Vagina (tissue), 2 donors: ENCODE measurements around the gene C17orf113. TPM values are rescaled to one million over a fixed set of nuclear protein-coding genes. Genes with fewer than 3 reads are reported as not detected.

Experiments
- DNase-seq, 2 donors: peaks; one replicate each; pipeline ENCODE4 v3.0.0-alpha.2; 2017; ENCODE audit errors: extremely low spot score in 2 of 2
- H3K27ac ChIP-seq: fragments of 200-600 bp; sonication (generic); one replicate; pipeline ENCODE4 v1.5.1; 2019
- H3K27me3 ChIP-seq: fragments of 200-600 bp; sonication (generic); one replicate; pipeline ENCODE4 v1.5.1; 2019
- H3K36me3 ChIP-seq, 2 donors: fragments of 200-600 bp; sonication (generic); one replicate each; pipeline ENCODE4 v1.5.1; 2017 to 2019
- H3K4me1 ChIP-seq: fragments of 200-600 bp; sonication (generic); one replicate; pipeline ENCODE4 v1.5.1; 2019
- H3K4me3 ChIP-seq, 2 donors: fragments of 200-600 bp; sonication (generic); 1 replicate in 1 of 2; 2 replicates in 1 of 2; pipeline ENCODE4 v1.5.1; 2016 to 2019
- H3K9me3 ChIP-seq: fragments of 200-600 bp; sonication (generic); one replicate; pipeline ENCODE4 v1.5.1; 2019
- CTCF ChIP-seq, 3 experiments: fragments of 450-650 bp in 2 of 3; fragments of 200-600 bp in 1 of 3; sonication (generic) in 1 of 3; IDR thresholded peaks; one replicate each; pipeline ENCODE4 v1.5.1; 2017 to 2019; ENCODE audit warnings: antibody characterized with exemption in 3 of 3, mild to moderate bottlenecking in 2 of 3, moderate library complexity in 2 of 3
- POLR2A ChIP-seq, 2 donors: fragments of 450-650 bp; IDR thresholded peaks; one replicate each; pipeline ENCODE4 v1.6.1; 2017; ENCODE audit warnings: antibody characterized with exemption in 2 of 2, mild to moderate bottlenecking in 2 of 2, moderate library complexity in 2 of 2
- POLR2AphosphoS5 ChIP-seq, 2 donors: sonication (generic); formaldehyde crosslinking; IDR thresholded peaks; one replicate each; pipeline ENCODE4 v1.9.0; 2017; ENCODE audit warnings: antibody characterized with exemption in 2 of 2, mild to moderate bottlenecking in 2 of 2, low read depth in 1 of 2; ENCODE audit not compliant: insufficient read depth in 1 of 2
- intact Hi-C: fragments of 100-400 bp; cut with DNase I; formaldehyde crosslinking; loops from one replicate; pipeline ENCODE4 v1.15.1; 2023
- total RNA-seq: library from RNA; depleted of rRNA; stranded (reverse); fragments of >200 nt; gene quantifications from one replicate; pipeline ENCODE4 v1.2.3, GENCODE V29; 2016

C17orf113 gene
- total RNA-seq, 1 donor from 2014 or later, result 0.49 TPM

- Histone ChIP-seq H3K4me1 (peaks cover 9% of the 10 kb centered on the region), H3K9me3 (no peaks in the 10 kb centered on the region), H3K27ac (no peak overlapping the region), H3K36me3 (no peaks in the 10 kb centered on the region), H3K4me3 (no peak overlapping the region), H3K27me3 (no peaks in the 10 kb centered on the region)
- no peak for DNase-seq
- no peak for TF ChIP-seq CTCF (IDR thresholded peaks at IDR 0.05)
- TF ChIP-seq POLR2AphosphoS5 (IDR thresholded peaks at IDR 0.05; ENCODE audit: insufficient read depth in 1 of 2, low read depth in 1 of 2), result no peak
- TF ChIP-seq POLR2A (IDR thresholded peaks at IDR 0.05), result no peak
- intact Hi-C loops, result no loop called here
Measured at GRCh38 chr17:42045719-42046118, 4.7 kb downstream of the C17orf113 start.

GRCh38 chr17:42042598-42043319 lies 7.6 kb downstream of the C17orf113 start:
- intact Hi-C loops, result no loop called here
- Histone ChIP-seq H3K4me1 (no peaks in the 10 kb centered on the region), H3K36me3 (no peaks in the 10 kb centered on the region), H3K27ac (no peak overlapping the region), H3K27me3 (no peaks in the 10 kb centered on the region), H3K4me3 (no peak overlapping the region), H3K9me3 (no peaks in the 10 kb centered on the region)
- DNase-seq, result no peak
- TF ChIP-seq CTCF (IDR thresholded peaks at IDR 0.05), result no peak

GRCh38 chr17:42041619-42042018 lies 8.8 kb downstream of the C17orf113 start:
- DNase-seq, result no peak
- Histone ChIP-seq H3K36me3 (no peaks in the 10 kb centered on the region), H3K27ac (no peak overlapping the region), H3K9me3 (no peaks in the 10 kb centered on the region), H3K27me3 (no peaks in the 10 kb centered on the region), H3K4me3 (no peak overlapping the region), H3K4me1 (no peaks in the 10 kb centered on the region)
- no peak for TF ChIP-seq CTCF (IDR thresholded peaks at IDR 0.05)
- TF ChIP-seq POLR2A (IDR thresholded peaks at IDR 0.05), result no peak
- no peak for TF ChIP-seq POLR2AphosphoS5 (IDR thresholded peaks at IDR 0.05; ENCODE audit: insufficient read depth in 1 of 2, low read depth in 1 of 2)
- intact Hi-C loops, result no loop called here

- Histone ChIP-seq H3K9me3 (no peaks in the 10 kb centered on the region), H3K36me3 (no peaks in the 10 kb centered on the region), H3K27me3 (no peaks in the 10 kb centered on the region), H3K27ac (no peak overlapping the region), H3K4me3 (no peak overlapping the region), H3K4me1 (no peaks in the 10 kb centered on the region)
- no peak for TF ChIP-seq POLR2AphosphoS5 (IDR thresholded peaks at IDR 0.05; ENCODE audit: insufficient read depth in 1 of 2, low read depth in 1 of 2)
- no peak for TF ChIP-seq POLR2A (IDR thresholded peaks at IDR 0.05)
- no peak for TF ChIP-seq CTCF (IDR thresholded peaks at IDR 0.05)
- intact Hi-C loops, result no loop called here
- DNase-seq, result no peak
Measured at GRCh38 chr17:42040818-42041217, 9.6 kb downstream of the C17orf113 start.
